ELR (cell line): ENCODE measurements around the gene CYP1A2.

Source experiments
- DNase-seq: peaks from one replicate; pipeline ENCODE4 v3.0.0-alpha.2; 2015; ENCODE audit warnings: low read depth

CYP1A2 gene

GRCh38 chr15:74804935-74805334, 56.3 kb downstream of the CYP1A2 start:
- DNase-seq: no peak
